HG02852 (cell line): Measurements from ENCODE around the gene HECW1.
"Not testable (repeated sequence)": the region's sequence is repeated elsewhere in the genome, so short reads cannot be mapped to it uniquely, and the experiment has no call there.

Experiments used
- ATAC-seq: cut with Tn5 transposase; IDR thresholded peaks from one replicate; pipeline ENCODE4 v1.9.1; 2021; ENCODE audit warnings: mild to moderate bottlenecking, moderate library complexity; ENCODE audit not compliant: unreplicated experiment

Gene HECW1

GRCh38 chr7:43560742-43561330, 448.4 kb downstream of the HECW1 start:
- ATAC-seq = no peak

DNA sequence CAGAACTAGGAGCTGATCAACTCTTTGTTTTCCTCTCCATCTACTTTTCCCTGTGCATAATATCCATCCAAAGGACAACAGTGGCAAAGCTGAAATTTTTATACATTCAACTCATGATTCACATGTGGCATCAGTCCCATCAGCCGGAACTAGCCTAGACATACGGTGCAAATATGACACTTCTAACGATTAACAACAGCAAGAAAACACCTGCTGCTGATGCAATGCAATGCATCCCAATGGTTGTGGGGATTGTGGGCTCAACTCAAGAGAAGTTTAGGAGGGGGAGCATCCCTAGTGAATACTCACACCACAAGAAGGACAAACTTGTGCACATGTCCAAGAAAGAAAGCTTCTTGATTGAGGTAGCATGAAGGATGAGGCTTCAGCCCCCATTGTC, 449.9 kb downstream of the HECW1 start:
- no peak for ATAC-seq

DNA sequence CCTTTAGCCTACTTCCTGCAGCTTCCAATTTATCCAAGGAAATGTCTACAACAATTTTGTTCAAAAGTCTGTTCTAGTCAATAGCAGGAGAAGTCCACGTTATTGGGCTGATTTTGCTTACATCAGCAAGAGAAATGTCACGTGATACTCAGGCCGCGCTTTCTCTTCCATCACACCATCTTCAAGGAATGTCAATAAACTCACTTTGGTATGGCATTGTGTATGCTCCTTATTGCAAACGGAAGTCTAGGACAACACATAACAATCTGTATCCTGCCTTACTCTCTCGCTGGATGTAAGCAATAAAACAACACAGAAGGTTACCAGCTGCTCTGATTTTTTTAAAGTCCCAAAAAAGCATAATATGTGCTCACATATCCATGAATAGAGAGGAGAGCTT, 453.3 kb downstream of the HECW1 start:
- ATAC-seq = no peak

DNA sequence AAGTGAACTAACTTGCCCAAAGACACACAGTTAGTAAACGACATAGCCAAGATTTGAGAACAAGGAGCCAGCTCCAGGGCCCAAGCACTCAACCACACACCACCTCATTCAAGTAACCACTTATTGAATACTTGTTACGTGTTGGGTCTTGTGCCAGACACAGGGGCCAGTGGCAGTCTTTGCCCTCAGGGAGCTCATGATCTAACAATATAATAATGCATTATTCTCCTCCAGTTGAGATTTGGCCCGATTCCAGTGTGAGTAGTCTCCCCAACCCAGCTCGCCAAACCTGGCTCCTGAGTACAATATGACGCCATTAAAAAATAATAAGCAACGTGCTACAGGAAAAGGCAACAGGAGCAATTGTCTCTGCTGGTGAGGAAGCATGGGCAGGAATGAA, 456.1 kb downstream of the HECW1 start:
- no peak for ATAC-seq

DNA sequence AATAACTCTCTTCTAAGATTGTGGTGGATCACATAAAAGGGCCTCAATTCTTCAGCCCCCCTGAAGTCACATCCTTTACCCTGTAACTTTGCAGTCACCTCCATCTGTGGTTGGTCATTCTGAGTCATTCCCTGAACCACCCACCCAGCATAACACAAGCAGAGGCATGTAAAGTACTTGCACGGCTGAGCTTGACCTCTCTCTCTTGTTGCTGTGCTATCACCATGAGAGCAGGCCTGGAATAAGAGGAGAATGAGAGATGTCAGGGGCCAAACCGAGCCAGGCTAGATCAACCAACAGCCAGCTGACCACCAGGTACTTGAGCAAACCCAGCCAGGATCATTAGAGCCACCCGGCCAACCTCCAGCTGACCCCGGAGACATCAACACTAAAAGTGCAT, 457.0 kb downstream of the HECW1 start:
- ATAC-seq = peak; percentile 83

DNA sequence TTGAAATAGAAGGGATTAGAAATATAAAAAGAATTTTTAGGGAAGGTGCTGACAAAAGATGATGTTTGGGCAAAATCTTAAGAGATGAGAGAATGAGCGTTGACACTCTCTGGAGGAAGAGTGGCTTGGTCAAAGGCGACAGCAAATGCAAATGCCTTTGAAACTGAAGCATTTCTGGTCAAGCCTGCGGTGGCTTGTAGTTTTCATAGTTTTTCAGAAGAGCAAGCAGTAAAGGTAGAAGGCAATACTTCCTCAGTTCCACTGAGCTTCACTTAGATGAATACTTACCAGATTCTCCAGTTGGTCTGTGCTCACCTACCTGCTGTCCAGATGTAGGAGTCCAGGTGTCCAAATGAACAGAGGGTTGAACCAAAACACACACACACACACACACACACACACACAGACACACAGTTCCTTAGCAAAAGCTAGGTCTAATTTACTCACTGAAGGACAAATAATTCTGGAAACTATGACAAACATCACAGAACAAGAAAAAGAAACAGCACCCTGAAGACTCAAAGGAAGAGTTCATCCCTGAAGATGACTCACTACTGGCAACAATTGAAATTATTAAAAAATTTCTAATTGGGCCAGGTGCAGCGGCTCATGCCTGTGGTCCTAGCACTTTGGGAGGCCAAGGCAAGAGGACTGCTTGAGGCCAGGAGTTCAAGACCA, 458.4 kb downstream of the HECW1 start:
- ATAC-seq = peak; percentile 67

- peak; percentile 35 for ATAC-seq
These were observed 460.1 kb downstream of the HECW1 start for GRCh38 chr7:43572516-43573049.

DNA sequence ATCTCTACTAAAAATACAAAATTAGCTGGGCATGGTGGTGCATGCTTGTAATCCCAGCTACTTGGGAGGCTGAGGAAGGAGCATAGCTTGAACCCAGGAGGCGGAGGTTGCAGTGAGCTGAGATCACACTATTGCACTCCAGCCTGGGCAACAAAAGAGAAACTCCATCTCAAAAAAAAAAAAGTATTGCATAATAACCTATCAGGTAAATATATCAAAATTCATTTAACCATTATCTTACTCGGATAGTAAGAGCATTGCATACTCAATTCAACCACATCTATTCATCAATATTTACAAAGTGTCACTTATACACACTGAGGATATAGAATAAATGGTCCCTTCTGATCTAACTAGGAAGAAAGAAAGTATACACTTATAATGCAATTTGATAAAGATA, 461.4 kb downstream of the HECW1 start:
- ATAC-seq = not testable (repeated sequence)

DNA sequence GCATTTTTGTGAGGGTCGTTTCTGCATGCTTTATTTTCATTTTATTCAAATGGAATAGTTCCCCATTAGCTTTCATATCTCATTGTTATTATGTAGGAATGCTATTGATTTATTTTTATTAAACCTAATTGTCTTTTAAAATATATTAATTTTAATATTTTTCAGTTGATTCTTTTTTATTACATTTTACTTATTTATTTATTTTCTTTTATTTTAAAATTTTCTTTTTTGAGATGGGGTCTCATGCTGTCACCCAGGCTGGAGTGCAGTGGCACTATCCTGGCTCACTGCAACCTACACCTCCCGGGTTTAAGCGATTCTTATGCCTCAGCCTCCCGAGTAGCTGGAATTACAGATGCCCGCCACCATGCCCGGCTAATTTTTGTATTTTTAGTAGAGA, 463.1 kb downstream of the HECW1 start:
- ATAC-seq = no peak

GRCh38 chr7:43576241-43576640, 463.8 kb downstream of the HECW1 start:
- no peak for ATAC-seq

DNA sequence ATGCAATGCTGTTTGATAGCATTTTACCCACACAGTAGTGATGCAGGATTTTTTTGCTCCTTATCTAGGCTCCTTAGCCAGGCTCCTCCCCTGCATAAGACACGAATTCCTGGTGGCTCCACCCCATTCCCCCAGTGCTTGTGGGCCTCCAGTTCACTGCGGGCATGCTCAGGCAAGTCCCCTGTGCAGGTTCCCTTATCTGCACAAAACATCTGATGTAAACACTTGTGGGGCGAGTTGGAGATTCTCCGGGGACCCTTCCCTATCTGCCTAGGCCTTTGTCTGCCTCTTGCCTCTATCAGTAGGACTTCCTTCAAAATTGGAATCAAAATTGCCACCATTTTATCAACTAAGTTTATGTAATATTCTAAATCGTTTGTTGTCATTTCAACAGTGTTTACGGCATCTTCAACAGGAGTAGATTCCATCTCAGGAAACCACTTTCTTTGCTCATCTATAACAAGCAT, 465.1 kb downstream of the HECW1 start:
- ATAC-seq = no peak

GRCh38 chr7:43582503-43583423, 470.3 kb downstream of the HECW1 start, which contains the start of gene STK17A:
Gene STK17A, plus strand, starts transcription at chr7:43583108. Its CDS starts 136 bp downstream, at chr7:43583244.
- ATAC-seq = peak; percentile 63

DNA sequence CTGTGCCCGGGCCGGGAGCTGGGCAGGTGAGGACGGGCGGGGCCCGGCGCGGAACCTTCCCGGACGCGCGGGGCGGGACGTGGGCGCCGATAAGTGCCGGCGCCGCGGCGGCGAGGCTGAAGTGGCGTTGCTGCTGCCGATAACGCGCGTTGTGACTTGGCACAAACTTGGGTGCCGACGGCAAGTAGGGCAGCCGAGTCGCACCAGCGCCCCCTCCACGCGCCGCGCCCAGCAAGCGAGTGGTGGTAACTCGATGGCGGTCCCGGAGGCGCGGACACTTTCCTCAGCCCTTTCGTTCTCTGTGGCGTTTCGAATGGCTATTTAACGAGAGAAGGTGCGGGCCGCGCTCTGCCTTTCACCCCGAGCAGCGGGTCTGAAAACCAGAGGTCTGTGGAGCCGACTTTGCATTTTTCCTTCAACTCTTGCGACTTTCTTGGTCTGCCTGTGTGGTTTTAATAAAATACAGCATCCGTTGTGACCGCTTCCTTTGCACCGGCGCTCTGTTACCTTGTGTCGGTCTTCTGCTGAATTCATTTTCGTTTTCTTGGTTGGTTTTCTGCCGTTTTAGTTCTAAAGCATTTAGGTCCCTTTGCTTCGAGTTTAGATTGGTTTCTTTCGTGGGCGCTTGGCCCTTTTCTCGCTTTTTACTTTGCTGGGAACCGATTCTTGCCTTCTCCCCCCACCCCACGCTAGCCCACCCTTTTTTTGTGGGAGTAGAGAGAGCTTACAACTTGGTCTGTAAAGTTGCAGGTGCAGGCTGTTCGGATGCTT, 471.2 kb downstream of the HECW1 start:
- peak; percentile 23 for ATAC-seq

GRCh38 chr7:43584195-43584586, 471.7 kb downstream of the HECW1 start:
- no peak for ATAC-seq

GRCh38 chr7:43584733-43585132, 472.3 kb downstream of the HECW1 start:
- ATAC-seq = not testable (repeated sequence)

GRCh38 chr7:43585562-43585961, 473.1 kb downstream of the HECW1 start:
- ATAC-seq = no peak

DNA sequence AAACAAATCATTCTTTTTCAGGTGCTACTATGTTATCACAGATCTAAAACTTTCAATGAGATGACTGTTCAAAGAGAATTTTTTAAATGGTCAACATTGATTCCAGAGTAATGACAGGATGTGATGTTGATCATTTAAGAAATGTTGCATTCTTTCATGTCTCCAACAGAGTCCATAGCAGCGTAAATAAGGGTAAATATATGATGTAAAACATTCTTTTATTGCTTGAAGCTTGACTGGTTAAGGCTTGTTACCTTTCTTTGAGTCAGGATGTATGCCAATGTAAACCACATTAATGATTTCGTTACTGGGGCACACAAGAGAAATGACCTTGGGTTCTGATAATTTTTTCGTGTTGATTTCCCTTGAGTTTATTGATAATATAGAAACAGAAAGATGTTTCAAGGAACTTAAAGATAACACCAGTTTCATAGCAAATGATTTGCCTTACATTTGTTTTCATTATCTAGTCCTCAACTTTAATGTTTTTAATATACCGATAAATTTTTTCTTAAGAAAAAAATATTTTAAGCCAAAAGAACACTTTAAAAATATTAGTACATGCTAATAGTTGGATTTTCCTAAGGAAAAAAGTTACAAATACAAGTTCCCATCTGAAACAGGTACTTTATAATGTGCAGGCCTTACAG, 473.9 kb downstream of the HECW1 start:
- no peak for ATAC-seq

DNA sequence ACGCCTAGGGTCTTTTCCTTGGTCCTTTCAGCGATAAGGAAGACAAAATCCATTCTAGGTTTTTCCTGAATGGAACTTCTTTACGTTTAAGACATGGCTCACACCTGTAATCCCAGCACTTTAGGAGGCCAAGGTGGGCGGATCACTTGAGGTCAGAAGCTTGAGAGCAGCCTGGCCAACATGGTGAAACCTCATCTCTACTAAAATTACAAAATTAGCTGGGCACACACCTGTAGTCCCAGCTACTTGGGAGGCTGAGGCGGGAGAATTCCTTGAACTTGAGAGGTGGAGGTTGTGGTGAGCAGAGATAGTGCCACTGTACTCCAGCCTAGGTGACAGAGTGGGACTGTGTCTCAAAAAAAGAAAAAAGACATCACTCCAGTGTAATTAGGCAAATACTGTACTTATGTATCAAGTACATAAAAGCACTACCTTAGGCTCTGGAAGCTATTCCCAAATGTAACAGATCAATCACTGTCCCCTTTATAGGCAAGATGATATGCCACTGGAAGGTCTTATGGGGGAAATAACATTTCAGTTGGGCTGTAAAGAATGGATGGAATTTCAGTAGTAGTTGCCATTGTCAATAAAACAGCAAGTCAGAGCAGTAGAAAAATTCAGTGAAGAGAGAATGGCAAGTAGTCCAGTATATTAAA, 476.2 kb downstream of the HECW1 start:
- ATAC-seq = no peak

GRCh38 chr7:43589133-43589478, 476.7 kb downstream of the HECW1 start:
- ATAC-seq = no peak

DNA sequence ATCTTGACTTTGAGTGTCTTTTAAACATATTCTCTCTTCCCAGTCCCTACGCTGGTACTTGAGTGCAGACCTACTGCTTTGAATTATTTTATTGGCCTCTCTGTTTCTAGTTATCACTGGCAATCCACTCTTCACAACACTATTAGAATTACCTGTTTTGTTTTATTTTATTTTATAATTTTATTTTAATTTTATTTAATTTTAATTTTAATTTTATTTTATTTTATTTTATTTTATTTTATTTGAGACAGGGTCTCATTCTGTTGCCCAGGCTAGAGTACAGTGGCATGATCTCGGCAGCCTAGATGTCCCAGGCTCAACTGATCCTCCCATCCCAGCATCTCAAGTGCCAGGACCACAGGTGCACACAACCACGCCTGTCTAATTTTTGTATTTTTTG, 477.3 kb downstream of the HECW1 start:
- no peak for ATAC-seq
